ENCODE data around the gene NCS1.

DNA sequence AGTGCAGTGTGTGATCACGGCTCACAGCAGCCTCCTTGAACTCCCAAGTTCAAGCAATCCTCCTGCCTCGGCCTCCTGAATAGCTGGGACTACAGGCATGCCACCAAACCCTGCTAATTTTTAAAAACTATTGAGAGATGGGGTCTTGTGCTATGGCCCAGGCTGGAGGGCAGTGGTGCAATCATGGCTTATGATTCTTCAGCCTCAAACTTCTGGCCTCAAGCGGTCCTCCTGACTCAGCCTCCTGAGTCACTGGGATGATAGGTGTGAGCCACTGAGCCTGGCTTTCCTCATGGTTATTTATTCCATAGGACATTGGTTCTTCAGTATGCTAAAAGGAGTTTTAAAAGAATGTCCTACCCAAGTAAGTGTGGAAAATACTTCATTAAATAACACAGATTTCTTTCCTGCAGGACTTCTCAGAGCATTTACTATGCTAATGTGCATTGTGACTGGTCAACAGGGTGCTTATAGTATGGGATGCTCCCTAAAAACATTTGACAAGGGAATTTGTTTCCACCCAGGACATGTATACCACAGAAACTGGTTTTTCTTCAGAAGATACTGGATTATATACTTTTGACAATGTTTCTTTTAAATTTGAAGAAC lies 11.2 kb upstream of the NCS1 start:
- TF ChIP-seq, protein P1, sequence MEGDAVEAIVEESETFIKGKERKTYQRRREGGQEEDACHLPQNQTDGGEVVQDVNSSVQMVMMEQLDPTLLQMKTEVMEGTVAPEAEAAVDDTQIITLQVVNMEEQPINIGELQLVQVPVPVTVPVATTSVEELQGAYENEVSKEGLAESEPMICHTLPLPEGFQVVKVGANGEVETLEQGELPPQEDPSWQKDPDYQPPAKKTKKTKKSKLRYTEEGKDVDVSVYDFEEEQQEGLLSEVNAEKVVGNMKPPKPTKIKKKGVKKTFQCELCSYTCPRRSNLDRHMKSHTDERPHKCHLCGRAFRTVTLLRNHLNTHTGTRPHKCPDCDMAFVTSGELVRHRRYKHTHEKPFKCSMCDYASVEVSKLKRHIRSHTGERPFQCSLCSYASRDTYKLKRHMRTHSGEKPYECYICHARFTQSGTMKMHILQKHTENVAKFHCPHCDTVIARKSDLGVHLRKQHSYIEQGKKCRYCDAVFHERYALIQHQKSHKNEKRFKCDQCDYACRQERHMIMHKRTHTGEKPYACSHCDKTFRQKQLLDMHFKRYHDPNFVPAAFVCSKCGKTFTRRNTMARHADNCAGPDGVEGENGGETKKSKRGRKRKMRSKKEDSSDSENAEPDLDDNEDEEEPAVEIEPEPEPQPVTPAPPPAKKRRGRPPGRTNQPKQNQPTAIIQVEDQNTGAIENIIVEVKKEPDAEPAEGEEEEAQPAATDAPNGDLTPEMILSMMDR (IDR thresholded peaks at IDR 0.05), result no peak
- TF ChIP-seq POLR2A (IDR thresholded peaks at IDR 0.05), result no peak
